NB4 (cell line): Measurements from ENCODE around the gene PHF21B.

Experiments
- DNase-seq: peaks from one replicate; pipeline ENCODE4 v3.0.0; 2010; ENCODE audit warnings: low read depth
- H3K4me3 ChIP-seq: one replicate; pipeline ENCODE4 v1.5.1; 2011; ENCODE audit warnings: mild to moderate bottlenecking, low read depth, low read length, moderate library complexity
- MYC ChIP-seq: IDR thresholded peaks from 2 replicates; pipeline ENCODE4 v1.6.1; 2011; ENCODE audit warnings: low read depth, low read length
- POLR2A ChIP-seq: IDR thresholded peaks from 2 replicates; pipeline ENCODE4 v1.6.1; 2011; ENCODE audit warnings: mild to moderate bottlenecking; ENCODE audit not compliant: insufficient read length; ENCODE audit errors: extremely low read depth
- TF ChIP-seq, protein P1 (sequence below): IDR thresholded peaks from 2 replicates; pipeline ENCODE4 v1.6.1; 2011; ENCODE audit warnings: low read depth, low read length
- TF ChIP-seq, protein P2 (sequence below): IDR thresholded peaks from one replicate; pipeline ENCODE4 v1.5.1; 2012; ENCODE audit warnings: low read depth, low read length

The PHF21B gene

DNA sequence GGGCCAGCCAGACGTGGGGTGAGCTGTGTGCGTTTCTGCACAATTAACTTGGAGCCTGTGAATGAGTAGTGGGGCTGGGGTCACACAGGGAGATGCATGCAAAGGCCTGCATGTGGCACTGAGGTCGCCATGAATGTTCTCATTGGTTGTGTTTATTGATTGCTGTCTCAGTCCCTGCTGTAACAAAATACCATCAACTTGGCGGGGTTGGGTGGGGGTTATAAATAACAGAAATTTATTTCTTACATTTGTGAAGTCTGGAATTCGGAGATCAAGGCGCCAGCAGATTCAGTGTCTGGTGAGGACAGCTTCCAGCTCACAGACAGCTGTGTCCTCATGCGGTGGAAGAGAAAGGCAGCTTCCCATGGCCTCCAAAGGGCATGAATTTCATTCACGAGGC is 29.3 kb upstream of the PHF21B start:
- TF ChIP-seq, protein P1, sequence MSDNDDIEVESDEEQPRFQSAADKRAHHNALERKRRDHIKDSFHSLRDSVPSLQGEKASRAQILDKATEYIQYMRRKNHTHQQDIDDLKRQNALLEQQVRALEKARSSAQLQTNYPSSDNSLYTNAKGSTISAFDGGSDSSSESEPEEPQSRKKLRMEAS = no peak
- TF ChIP-seq MYC = no peak
- TF ChIP-seq POLR2A = no peak
- TF ChIP-seq, protein P2, sequence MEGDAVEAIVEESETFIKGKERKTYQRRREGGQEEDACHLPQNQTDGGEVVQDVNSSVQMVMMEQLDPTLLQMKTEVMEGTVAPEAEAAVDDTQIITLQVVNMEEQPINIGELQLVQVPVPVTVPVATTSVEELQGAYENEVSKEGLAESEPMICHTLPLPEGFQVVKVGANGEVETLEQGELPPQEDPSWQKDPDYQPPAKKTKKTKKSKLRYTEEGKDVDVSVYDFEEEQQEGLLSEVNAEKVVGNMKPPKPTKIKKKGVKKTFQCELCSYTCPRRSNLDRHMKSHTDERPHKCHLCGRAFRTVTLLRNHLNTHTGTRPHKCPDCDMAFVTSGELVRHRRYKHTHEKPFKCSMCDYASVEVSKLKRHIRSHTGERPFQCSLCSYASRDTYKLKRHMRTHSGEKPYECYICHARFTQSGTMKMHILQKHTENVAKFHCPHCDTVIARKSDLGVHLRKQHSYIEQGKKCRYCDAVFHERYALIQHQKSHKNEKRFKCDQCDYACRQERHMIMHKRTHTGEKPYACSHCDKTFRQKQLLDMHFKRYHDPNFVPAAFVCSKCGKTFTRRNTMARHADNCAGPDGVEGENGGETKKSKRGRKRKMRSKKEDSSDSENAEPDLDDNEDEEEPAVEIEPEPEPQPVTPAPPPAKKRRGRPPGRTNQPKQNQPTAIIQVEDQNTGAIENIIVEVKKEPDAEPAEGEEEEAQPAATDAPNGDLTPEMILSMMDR = no peak
- no peak for DNase-seq
- no peak overlapping the region for H3K4me3 ChIP-seq

DNA sequence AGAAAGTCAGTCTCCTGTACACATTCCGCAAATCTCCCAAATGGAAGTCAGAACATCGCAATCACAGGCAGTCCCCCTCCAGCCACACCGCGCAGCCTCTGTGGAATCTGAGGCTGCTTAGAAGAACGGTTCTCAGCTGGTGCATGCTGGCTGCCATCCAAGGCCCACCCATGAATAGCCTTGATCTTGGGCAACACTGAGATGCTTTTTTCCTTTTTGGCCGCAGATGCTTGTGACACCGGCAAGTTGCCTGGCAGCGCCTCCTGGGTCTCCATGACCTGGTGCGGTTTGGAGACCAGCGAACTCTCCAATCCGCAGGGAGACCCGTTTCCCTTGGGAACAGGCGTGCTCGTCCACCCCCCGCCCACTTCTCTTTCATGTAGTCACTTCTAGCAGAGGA is 26.3 kb upstream of the PHF21B start:
- no peak for TF ChIP-seq POLR2A
- no peak for DNase-seq
- H3K4me3 ChIP-seq = no peak overlapping the region

DNA sequence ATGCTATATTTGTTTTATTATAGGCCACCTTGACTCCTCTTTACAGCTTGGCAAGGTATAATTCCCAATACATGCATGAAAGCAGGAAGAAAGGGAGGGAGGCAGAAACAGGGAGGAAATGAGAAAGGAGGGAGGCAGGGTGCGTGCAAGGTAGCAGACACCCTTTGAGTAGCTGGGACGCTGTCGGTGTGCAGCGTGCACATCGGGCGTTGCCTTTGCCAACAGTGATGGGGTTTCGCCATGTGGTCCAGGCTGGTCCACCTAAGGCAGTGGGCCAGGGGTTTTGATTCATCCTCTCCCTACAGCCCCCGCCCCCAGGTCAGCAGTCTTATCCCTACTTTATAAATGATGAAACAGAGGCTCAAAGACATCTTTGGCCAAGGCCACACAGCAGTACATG is 25.0 kb upstream of the PHF21B start:
- H3K4me3 ChIP-seq = no peak overlapping the region
- DNase-seq = no peak
- TF ChIP-seq POLR2A (no peak), MYC (no peak)
- TF ChIP-seq, protein P2 = no peak
- TF ChIP-seq, protein P1 = no peak

DNA sequence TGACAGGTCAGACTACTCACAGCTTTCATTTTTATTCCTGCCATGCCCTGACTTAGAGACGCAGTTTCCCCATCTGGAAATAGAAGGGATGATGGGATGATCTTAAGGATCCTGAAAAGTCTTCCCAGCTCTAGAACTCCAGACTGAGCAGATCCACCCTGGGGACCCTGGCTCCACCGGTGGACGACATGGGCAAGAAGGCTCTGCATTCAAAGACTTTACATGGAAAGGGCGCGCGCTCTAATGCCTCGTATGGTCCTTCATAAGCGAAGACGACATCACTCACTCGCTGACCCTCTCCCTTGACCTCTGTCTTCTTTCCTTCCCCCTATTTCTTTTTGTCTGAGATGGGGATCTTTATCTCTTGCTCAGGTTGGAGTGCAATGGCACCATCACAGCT is 24.4 kb upstream of the PHF21B start:
- no peak for DNase-seq
- TF ChIP-seq, protein P1 = no peak
- TF ChIP-seq, protein P2 = no peak
- TF ChIP-seq POLR2A (no peak), MYC (no peak)
- no peak overlapping the region for H3K4me3 ChIP-seq

DNA sequence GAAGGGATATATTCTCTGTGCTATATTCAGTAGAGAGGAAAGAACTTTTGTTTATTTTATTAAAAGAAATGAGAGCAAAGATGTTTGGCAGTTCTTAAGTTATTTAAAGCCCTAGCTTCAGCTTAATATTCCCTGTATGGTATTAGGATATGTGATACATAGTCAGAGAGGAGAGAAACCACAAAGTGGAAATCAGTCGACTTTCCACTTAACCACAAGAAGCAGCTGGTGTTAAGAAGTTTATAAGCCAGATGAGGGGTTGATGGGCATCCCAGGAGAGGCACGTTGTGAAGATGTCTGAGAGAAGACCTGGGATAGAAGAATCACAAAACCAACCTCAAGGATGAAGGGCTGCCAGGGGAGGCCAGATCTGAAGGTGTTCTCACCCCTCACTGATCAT is 23.3 kb upstream of the PHF21B start:
- no peak overlapping the region for H3K4me3 ChIP-seq
- TF ChIP-seq MYC (no peak), POLR2A (no peak)
- TF ChIP-seq, protein P2 = no peak
- TF ChIP-seq, protein P1 = no peak
- no peak for DNase-seq

DNA sequence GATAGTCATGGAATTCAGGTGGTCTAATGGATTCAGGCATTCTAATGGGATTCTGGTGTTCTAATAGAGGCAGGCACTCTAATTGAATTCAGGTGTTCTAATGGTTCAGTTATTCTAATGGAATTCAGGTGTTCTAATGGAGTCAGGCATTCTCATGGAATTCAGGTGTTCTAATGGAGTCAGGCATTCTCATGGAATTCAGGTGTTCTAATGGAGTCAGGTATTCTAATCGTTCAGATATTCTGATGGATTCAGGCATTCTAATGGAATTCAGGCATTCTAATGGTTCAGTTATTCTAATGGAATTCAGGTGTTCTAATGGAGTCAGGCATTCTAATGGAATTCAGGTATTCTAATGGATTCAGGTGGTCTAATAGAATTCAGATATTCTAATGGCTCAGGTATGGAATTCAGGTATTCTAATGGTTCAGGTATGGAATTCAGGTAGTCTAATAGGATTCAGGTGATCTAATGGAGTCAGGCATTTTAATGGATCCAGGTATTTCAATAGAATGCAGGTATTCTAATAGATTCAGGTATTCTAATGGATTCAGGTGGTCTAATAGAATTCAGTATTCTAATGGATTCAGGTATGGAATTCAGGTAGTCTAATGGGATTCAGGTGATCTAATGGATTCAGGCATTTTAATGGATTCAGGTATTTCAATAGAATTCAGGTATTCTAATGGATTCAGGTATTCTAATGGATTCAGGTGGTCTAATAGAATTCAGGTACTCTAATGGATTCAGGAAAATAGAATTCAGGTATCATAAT is 22.0 kb upstream of the PHF21B start:
- H3K4me3 ChIP-seq = no peak overlapping the region
- TF ChIP-seq, protein P2 = no peak
- TF ChIP-seq POLR2A = no peak
- TF ChIP-seq, protein P1 = no peak
- no peak for TF ChIP-seq MYC
- no peak for DNase-seq
